MCF 10A (cell line): ENCODE measurements around the gene NPPC. TPM values are rescaled to one million over a fixed set of nuclear protein-coding genes. Genes with fewer than 3 reads are reported as not detected.

Source experiments
- BruUV-seq: library from RNA; stranded (reverse); fragments of 400-500 nt; replicated peaks from 2 replicates; lab custom pipeline; 2021; lab: Mats Ljungman, UMichigan
- CTCF ChIA-PET: fragments of 300-600 bp; sonication (Branson Sonifier 250); formaldehyde crosslinking; extraction: SDS; loops from one replicate; lab custom pipeline; 2021; ENCODE audit warnings: antibody characterized with exemption, inconsistent platforms; lab: Yijun Ruan, JAX
- POLR2A ChIA-PET: fragments of 300-600, 350-650 bp; sonication (Branson Sonifier 250); formaldehyde crosslinking; extraction: SDS; loops from one replicate; lab custom pipeline; 2020; ENCODE audit warnings: antibody characterized with exemption, inconsistent platforms; lab: Yijun Ruan, JAX
- DNase-seq: peaks from one replicate; pipeline ENCODE4 v3.0.0-alpha.2; 2018; ENCODE audit not compliant: unreplicated experiment
- H3K27ac Mint-ChIP-seq: one replicate; pipeline ENCODE4 v1.8.0; 2022; ENCODE audit warnings: mild to moderate bottlenecking, low read depth, mixed read lengths; ENCODE audit not compliant: unreplicated experiment
- H3K27me3 Mint-ChIP-seq: one replicate; pipeline ENCODE4 v1.8.0; 2022; ENCODE audit warnings: mixed read lengths; ENCODE audit not compliant: insufficient read depth, unreplicated experiment
- H3K36me3 Mint-ChIP-seq: one replicate; pipeline ENCODE4 v1.8.0; 2022; ENCODE audit warnings: mild to moderate bottlenecking, moderate library complexity, mixed read lengths; ENCODE audit not compliant: insufficient read depth, unreplicated experiment
- H3K4me1 Mint-ChIP-seq: one replicate; pipeline ENCODE4 v1.8.0; 2022; ENCODE audit warnings: mixed read lengths; ENCODE audit not compliant: insufficient read depth, unreplicated experiment
- H3K4me3 Mint-ChIP-seq: one replicate; pipeline ENCODE4 v1.8.0; 2022; ENCODE audit warnings: mild to moderate bottlenecking, moderate library complexity, mixed read lengths; ENCODE audit not compliant: unreplicated experiment
- H3K9me3 Mint-ChIP-seq: one replicate; pipeline ENCODE4 v1.8.0; 2022; ENCODE audit warnings: mixed read lengths; ENCODE audit not compliant: unreplicated experiment
- intact Hi-C: fragments of 100-400 bp; cut with micrococcal nuclease; formaldehyde crosslinking; loops from 2 replicates; pipeline ENCODE4 v1.14.1; 2022
- total RNA-seq: library from RNA; stranded (reverse); gene quantifications from 2 replicates; pipeline ENCODE4 v1.2.3, GENCODE V29; 2022
- TF ChIP-seq, protein P1 (sequence below): fragments of 200-600 bp; IDR thresholded peaks from one replicate; pipeline ENCODE4 v1.8.0; 2022; ENCODE audit warnings: antibody characterized with exemption, mild to moderate bottlenecking; ENCODE audit not compliant: unreplicated experiment

Gene NPPC
- total RNA-seq, 1 experiment from 2014 or later: not detected

DNA sequence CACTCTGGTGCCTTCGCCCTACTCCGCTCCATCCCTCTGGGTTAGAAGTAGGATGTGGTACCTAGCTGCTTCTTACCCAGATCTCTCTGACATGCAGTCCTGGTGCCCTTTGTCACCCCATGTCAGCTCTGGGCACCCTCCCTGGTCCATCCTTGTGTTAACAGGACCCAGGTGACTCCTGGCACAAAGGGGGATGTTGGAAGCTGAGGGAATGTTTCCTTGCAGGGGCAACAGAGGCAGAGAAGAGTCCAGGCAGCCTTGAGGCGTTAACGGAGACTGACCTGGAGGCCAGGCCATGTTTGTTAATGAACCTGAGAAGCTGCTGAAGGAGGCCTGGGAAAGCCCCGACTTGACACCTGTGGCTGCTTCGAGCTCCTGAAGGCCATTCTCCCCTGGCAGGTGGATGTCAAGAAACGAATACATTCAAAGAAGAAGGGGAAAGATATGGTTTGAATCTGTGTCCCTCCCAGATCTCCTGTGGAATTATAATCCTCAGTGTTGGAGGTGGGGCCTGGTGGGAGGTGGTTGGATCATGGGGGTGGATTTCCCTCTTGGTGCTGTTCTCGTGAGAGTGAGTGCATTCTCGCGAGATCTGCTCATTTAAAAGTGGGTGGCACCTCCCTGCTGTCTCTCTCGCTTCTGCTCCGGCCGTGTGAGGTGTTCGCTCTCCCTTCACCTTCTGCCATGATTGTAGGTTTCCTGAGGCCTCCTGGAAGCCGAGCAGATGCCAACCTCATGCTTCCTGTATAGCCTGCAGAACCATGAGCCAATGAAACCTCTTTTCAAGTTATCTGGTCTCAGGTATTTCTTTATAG lies 31.4 kb downstream of the NPPC start:
- intact Hi-C loops: no loop called here
- TF ChIP-seq, protein P1, sequence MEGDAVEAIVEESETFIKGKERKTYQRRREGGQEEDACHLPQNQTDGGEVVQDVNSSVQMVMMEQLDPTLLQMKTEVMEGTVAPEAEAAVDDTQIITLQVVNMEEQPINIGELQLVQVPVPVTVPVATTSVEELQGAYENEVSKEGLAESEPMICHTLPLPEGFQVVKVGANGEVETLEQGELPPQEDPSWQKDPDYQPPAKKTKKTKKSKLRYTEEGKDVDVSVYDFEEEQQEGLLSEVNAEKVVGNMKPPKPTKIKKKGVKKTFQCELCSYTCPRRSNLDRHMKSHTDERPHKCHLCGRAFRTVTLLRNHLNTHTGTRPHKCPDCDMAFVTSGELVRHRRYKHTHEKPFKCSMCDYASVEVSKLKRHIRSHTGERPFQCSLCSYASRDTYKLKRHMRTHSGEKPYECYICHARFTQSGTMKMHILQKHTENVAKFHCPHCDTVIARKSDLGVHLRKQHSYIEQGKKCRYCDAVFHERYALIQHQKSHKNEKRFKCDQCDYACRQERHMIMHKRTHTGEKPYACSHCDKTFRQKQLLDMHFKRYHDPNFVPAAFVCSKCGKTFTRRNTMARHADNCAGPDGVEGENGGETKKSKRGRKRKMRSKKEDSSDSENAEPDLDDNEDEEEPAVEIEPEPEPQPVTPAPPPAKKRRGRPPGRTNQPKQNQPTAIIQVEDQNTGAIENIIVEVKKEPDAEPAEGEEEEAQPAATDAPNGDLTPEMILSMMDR: no peak
- no TSS peak for BruUV-seq
- H3K27ac Mint-ChIP-seq: no peak overlapping the region
- H3K9me3 Mint-ChIP-seq: no peaks in the 10 kb centered on the region
- peaks cover 12% of the 10 kb centered on the region for H3K27me3 Mint-ChIP-seq
- H3K4me3 Mint-ChIP-seq: no peak overlapping the region
- DNase-seq: no peak
- no peaks in the 10 kb centered on the region for H3K36me3 Mint-ChIP-seq
- peaks cover 7% of the 10 kb centered on the region for H3K4me1 Mint-ChIP-seq
- CTCF ChIA-PET: interaction anchor here (0.5 kb wide), 1 partner anchor 22 kb away, joined by 3 read pairs; no protein-coding TSS in a partner anchor
- POLR2A ChIA-PET: interaction anchor here (0.7 kb wide), 1 partner anchor 550 kb away, joined by 3 read pairs; no protein-coding TSS in a partner anchor

DNA sequence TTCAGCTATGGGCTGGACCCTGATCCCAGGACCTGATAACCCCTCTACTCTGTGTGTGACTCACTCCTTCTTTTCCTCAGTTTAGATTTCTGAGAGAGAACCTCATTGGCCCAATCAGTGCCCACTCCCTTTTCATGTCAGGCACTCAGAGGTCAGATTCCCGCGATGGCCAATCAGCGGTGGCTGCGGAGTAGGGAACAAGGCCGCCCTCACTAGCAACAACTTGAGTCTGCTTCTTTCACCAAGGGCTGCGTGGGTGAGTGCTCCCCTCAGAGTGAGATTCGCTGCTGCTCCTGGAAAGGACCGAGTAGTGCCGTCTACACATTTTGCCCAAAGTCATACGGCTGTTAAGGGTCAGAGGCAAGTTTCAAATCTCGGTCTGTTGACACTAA lies 34.7 kb downstream of the NPPC start:
- intact Hi-C loops: no loop called here
- no TSS peak for BruUV-seq
- CTCF ChIA-PET: no interaction called here
- peaks cover 30% of the 10 kb centered on the region for H3K27me3 Mint-ChIP-seq
- no peaks in the 10 kb centered on the region for H3K36me3 Mint-ChIP-seq
- TF ChIP-seq, protein P1: no peak
- H3K9me3 Mint-ChIP-seq: no peaks in the 10 kb centered on the region
- no peak overlapping the region for H3K4me3 Mint-ChIP-seq
- H3K4me1 Mint-ChIP-seq: peaks cover 7% of the 10 kb centered on the region
- H3K27ac Mint-ChIP-seq: no peak overlapping the region
- DNase-seq: no peak
- POLR2A ChIA-PET: no interaction called here

DNA sequence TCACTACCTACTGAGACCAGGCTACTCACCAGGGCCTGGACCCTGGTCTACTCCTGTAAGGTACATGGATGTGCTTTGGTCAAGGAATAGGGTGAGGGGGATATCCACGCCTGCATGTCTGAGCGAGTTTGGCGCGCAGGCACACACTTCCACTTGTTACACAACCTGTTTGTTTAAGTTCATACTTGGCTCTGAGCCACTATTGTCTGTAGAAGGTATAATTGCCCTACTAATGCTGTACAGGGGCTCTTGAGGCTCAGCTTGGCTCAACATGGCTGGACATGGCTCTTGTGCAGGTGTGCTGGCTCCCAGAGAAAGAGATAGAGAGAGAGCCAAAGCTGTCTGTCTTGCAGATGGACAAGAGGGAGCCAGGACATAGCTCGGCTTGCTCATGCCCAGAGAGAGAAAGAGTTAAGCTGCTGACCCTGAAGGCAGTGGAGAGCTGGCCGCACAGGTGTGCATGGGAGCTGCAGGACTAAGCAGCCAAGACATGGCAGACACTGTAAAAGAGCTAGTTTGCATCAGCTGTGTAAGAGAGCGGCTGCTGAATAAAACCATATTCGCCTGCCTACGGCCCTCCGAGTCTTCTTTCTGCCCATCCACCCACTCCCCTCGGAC lies 35.2 kb downstream of the NPPC start:
- Mint-ChIP-seq H3K4me1 (peaks cover 7% of the 10 kb centered on the region), H3K9me3 (no peaks in the 10 kb centered on the region), H3K27me3 (peaks cover 35% of the 10 kb centered on the region), H3K27ac (no peak overlapping the region), H3K36me3 (no peaks in the 10 kb centered on the region), H3K4me3 (no peak overlapping the region)
- TF ChIP-seq, protein P1: no peak
- ChIA-PET POLR2A (no interaction called here), CTCF (interaction anchor here (0.6 kb wide), 1 partner anchor 541 kb away, joined by 3 read pairs; no protein-coding TSS in a partner anchor)
- intact Hi-C loops: no loop called here
- DNase-seq: peak; percentile 79
- no TSS peak for BruUV-seq

DNA sequence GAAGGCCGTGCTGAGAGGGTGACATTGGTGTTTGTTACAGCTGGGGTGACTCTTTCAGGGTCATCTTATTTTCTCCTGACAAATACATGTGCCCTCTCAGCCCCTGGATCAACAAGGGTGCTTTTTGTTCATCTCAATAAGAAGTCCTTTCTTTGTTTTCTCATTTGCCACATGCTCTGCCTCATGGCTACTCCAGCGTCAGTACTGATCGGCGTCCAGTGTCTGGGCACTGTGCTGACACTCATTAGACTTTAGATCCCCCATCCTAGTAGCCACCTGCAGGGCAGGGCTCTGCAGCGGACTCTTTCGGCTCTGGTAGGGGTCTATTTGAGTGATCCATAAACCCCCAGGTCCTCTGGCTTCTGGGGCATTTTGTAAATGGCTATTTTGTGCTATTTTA lies 38.4 kb downstream of the NPPC start:
- H3K27ac Mint-ChIP-seq: no peak overlapping the region
- DNase-seq: no peak

More for the DNA sequence above, 38.4 kb downstream of the NPPC start:
- CTCF ChIA-PET: no interaction called here
- peaks cover 48% of the 10 kb centered on the region for H3K27me3 Mint-ChIP-seq
- H3K9me3 Mint-ChIP-seq: no peaks in the 10 kb centered on the region
- peaks cover 7% of the 10 kb centered on the region for H3K4me1 Mint-ChIP-seq
- no peak overlapping the region for H3K4me3 Mint-ChIP-seq
- BruUV-seq: no TSS peak
- no peaks in the 10 kb centered on the region for H3K36me3 Mint-ChIP-seq
- TF ChIP-seq, protein P1: no peak
- intact Hi-C loops: no loop called here
- POLR2A ChIA-PET: no interaction called here
